RWPE1 (cell line): Measurements from ENCODE around the gene LPAR3.

Experiments
- CTCF ChIA-PET: fragments of 350-600 bp; sonication (Branson Sonifier 250); formaldehyde crosslinking; extraction: SDS; loops from one replicate; lab custom pipeline; 2021; lab: Yijun Ruan, JAX
- POLR2A ChIA-PET: fragments of 400-600 bp; formaldehyde crosslinking; extraction: SDS; loops from one replicate; lab custom pipeline; 2020; ENCODE audit warnings: antibody characterized with exemption; ENCODE audit not compliant: low non-redundant PET; lab: Yijun Ruan, JAX
- DNase-seq: peaks from one replicate; pipeline ENCODE4 v3.0.0; 2012; ENCODE audit warnings: low spot score
- H3K27ac ChIP-seq: fragments of 450-650 bp; 2 replicates; pipeline ENCODE4 v1.5.1; 2017
- TF ChIP-seq, protein P1 (sequence below): fragments of 450-650 bp; conservative IDR thresholded peaks from 2 replicates; pipeline ENCODE4 v1.5.1; 2017; ENCODE audit warnings: low read depth, mild to moderate bottlenecking

LPAR3 gene

DNA sequence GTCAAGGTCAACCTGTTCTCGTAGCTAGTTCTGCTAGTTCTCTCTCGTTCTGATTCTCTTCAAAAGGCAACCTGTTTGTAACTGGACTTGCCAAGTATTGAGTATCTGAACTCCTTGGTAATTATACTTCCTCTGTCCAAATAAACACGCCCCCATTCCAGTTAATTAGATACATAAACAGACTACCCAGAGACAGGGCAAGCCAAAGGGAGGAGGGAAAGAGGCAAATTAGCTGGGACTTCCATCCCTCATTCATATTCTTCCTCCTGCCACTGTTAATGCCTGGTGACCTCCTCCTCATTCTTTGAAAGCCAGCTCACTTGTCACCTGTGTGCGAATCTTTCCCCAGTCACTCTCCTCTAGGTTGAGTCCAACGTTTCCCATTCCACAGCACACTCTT is 62.9 kb downstream of the LPAR3 start:
- H3K27ac ChIP-seq = no peak overlapping the region
- TF ChIP-seq, protein P1, sequence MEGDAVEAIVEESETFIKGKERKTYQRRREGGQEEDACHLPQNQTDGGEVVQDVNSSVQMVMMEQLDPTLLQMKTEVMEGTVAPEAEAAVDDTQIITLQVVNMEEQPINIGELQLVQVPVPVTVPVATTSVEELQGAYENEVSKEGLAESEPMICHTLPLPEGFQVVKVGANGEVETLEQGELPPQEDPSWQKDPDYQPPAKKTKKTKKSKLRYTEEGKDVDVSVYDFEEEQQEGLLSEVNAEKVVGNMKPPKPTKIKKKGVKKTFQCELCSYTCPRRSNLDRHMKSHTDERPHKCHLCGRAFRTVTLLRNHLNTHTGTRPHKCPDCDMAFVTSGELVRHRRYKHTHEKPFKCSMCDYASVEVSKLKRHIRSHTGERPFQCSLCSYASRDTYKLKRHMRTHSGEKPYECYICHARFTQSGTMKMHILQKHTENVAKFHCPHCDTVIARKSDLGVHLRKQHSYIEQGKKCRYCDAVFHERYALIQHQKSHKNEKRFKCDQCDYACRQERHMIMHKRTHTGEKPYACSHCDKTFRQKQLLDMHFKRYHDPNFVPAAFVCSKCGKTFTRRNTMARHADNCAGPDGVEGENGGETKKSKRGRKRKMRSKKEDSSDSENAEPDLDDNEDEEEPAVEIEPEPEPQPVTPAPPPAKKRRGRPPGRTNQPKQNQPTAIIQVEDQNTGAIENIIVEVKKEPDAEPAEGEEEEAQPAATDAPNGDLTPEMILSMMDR = no peak
- CTCF ChIA-PET = interaction anchor here (0.6 kb wide), 1 partner anchor 22 kb away, joined by 3 read pairs; no protein-coding TSS in a partner anchor
- DNase-seq = no peak
- POLR2A ChIA-PET = interaction anchor here (0.6 kb wide), 1 partner anchor 207 kb away, joined by 3 read pairs; no protein-coding TSS in a partner anchor

DNA sequence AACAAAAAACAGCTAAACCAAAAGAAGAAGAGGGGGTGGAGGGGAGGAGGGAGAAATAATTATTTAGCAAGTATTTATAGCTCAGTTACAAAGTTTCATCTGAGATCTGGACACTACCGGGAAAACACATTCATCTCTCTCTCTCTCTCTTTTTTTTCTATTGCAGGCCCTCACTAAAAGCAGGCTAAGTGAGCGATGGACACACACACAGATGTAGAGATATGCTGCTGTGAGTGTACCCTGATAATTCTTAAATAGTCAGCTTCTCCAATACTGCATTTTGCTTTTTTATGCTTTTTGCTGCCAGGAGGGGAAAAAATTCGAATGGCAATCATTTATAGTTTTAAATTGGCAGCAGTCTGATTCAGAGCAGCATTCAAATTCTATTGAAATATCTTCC is 65.0 kb downstream of the LPAR3 start:
- ChIA-PET CTCF (no interaction called here), POLR2A (no interaction called here)
- no peak for DNase-seq
- H3K27ac ChIP-seq = no peak overlapping the region
- TF ChIP-seq, protein P1 = no peak

DNA sequence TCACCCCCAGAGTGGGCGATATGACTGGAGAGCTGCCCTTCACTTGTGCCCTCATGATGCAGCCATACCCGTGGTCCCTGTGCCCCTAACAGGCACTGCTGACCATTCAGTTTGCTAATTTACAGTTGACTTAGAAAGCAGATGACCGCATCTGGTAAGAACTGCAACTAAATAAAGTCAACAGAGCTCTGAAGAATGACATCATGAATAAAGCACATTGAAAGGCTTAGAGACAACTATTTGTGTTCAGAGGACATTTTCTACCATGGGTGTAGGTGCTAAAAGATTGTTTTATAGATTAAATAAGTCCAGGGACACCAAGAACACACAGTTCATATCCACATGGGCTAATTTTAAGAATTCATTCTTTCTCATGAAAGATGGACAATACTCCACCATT is 65.5 kb downstream of the LPAR3 start:
- POLR2A ChIA-PET = no interaction called here
- CTCF ChIA-PET = no interaction called here
- no peak for DNase-seq
- no peak overlapping the region for H3K27ac ChIP-seq
- TF ChIP-seq, protein P1 = no peak

DNA sequence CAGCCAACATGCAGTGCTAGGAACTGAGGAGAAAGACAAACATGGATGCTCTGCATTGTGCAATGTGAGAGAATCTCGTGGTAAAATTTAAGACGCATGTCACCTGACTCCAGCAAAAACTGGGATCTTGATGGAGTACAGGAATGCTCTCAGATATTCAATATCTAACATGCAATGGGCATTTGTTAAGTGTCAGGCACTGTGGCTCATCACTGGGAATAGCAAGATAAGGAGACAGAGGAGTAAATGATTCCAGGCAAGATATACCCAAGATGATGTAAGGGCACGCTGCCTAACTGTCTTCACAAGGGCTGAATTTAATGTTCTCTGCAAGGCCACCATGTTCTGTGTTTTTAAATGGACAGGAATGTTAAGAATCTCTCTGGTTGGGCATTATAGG is 67.8 kb downstream of the LPAR3 start:
- no peak overlapping the region for H3K27ac ChIP-seq
- POLR2A ChIA-PET = no interaction called here
- no peak for DNase-seq
- CTCF ChIA-PET = no interaction called here
- TF ChIP-seq, protein P1 = no peak

DNA sequence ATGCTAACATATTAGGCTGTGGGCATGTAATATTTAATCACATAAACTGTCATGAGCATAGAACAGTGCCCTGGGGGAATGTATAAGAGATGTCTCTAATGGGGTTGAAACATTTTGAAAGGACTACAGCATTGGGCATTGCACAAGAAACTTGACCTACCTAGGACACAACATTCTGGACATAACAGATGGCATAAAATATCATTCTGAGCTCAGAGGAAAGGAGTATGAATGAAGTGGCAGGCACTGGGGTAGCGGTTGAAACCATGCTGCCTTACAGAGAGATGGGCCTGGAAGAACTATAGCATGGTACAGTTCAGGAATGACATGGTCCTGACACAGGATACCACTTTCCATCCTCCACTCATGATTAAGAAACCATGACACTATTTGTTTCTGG is 69.0 kb downstream of the LPAR3 start:
- H3K27ac ChIP-seq = no peak overlapping the region
- TF ChIP-seq, protein P1 = no peak
- POLR2A ChIA-PET = no interaction called here
- CTCF ChIA-PET = no interaction called here
- DNase-seq = no peak

DNA sequence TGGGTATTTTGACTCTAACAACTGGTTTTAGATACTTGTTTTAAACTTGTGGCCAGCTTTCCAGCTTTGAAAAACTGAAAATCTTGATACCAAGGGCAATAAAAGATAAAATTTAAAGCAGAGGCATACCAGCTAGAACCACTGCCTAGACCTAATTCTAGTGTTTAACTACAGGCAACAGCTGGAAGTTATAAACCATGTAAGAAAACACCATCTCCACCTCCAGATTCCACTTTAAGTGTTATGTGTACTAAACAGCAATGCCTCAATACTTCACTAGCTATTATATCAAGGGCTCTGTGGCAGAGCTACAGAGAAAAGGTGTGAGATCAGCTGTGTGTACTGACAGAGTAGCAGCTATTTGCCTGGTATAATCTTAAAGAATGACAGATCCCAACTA is 69.5 kb downstream of the LPAR3 start:
- TF ChIP-seq, protein P1 = no peak
- no peak overlapping the region for H3K27ac ChIP-seq
- CTCF ChIA-PET = no interaction called here
- no peak for DNase-seq
- POLR2A ChIA-PET = no interaction called here

DNA sequence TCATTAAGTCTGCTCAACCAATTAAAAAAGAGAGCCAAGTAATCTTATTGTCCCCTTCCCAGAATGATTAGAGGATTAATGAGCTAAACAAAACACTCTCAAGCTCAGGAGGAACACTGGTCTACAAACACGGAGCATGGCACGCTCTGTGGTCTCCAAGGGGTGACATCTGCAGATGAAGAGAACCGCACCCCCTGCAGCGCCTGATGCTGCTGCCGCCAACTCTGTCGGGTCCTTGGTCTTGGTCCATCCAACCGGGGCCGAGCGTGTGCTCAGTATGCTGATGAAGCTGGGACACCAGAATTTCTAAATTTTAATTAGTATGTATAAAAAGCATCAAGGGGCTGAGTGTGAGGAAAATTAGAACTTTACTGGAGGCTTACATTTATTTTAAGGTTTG is 82.7 kb downstream of the LPAR3 start:
- POLR2A ChIA-PET = no interaction called here
- CTCF ChIA-PET = no interaction called here
- no peak for DNase-seq
- no peak overlapping the region for H3K27ac ChIP-seq
- TF ChIP-seq, protein P1 = no peak
